HG02623 (cell line): Measurements from ENCODE around the gene IRF3.

Experiments used
- ATAC-seq: cut with Tn5 transposase; IDR thresholded peaks from one replicate; pipeline ENCODE4 v1.9.1; 2021; ENCODE audit warnings: moderate library complexity; ENCODE audit not compliant: unreplicated experiment

IRF3 gene

GRCh38 chr19:49687566-49688316 lies 22.1 kb upstream of the IRF3 start:
- ATAC-seq, result no peak

DNA sequence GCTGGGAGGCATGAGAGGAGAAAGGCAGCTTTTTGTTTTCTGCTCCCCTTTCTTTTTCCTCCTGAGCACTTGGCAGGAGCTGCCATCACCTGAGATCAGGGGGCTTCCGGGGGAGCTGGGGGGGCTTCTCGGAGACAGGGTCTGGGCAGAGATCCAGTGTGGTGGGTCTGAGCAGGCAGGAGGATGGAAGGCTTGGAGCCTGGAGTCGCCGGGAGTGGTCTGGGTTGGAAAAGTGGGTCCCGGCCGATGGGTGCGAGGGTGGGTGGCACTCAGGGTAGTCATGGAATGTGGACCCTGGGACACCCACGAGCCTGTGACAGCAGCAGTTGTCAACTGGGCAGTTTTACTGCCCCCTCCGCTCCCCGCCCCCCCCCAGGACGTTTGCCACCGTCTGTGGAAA lies 21.5 kb upstream of the IRF3 start:
- no peak for ATAC-seq

DNA sequence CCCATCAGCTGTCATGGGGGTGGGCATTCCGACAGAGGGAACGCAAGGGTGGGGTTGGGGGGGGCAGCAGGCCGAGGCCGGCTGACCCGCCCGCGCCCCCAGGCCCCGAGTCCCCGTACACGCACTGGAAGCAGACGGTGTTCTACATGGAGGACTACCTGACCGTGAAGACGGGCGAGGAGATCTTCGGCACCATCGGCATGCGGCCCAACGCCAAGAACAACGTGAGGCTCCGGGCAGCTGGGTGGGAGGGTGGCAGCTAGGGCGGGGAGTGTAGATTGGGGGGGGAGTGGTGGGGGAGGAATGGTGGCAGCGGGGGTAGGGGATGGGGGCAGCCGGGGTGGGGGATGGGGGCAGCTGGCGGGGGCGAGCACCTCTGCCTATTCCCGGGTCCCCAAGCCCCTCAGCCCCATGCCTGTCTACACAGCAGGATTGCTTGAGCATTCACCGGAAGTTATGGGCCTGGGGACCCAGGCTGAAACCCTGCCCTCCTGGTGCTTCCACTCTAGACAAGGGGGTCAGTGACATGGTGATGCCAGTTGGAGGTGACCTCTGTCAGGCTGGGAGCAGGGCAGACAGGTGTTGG lies 20.9 kb upstream of the IRF3 start:
- ATAC-seq, result no peak

DNA sequence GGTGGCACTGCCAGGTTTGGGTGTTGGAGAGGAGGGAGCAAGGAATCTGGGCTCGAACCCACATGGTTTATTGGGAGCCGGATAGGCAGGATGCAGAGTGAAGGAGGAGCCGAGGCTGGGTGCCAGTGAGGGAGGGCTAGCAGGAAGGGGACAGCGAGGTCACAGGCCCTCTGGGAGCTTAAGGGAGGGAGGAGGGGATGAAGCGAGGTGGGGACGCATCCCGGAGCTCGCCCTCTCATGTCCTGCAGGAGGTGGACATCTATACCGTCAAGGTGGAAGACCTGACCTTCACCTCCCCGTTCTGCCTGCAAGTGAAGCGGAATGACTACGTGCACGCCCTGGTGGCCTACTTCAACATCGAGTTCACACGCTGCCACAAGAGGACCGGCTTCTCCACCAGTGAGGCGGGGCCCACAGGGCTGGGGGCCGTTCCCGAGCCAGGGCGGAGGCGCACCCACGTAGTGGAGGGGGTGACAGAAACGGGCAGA lies 20.2 kb upstream of the IRF3 start:
- no peak for ATAC-seq

DNA sequence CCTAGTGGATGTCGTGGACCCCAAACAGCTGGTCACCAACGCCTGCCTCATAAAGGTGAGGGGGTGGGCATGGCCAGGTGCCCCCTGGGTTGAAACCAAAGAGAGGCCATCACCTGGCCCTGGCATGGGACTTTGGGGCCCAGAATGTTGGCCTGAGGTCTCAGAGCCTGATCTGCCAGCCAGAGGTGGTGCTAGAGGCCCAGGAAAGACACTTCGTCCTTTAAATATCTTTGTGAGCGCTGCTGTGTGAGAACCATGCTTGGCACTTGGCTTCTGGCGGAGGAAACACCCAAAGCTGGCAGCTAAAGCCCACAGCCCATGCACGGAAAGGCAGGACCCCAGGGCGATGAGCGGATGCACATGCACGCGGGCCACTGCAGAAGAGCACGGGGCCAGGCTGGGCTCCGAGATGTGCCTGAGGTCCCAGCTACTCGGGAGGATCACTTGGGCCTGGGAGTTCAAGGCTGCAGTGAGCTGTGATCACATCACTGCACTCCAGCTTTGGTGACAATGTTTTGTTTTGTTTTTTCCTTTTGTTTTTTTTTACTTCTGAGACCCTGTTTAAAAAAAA lies 19.4 kb upstream of the IRF3 start:
- ATAC-seq, result no peak

DNA sequence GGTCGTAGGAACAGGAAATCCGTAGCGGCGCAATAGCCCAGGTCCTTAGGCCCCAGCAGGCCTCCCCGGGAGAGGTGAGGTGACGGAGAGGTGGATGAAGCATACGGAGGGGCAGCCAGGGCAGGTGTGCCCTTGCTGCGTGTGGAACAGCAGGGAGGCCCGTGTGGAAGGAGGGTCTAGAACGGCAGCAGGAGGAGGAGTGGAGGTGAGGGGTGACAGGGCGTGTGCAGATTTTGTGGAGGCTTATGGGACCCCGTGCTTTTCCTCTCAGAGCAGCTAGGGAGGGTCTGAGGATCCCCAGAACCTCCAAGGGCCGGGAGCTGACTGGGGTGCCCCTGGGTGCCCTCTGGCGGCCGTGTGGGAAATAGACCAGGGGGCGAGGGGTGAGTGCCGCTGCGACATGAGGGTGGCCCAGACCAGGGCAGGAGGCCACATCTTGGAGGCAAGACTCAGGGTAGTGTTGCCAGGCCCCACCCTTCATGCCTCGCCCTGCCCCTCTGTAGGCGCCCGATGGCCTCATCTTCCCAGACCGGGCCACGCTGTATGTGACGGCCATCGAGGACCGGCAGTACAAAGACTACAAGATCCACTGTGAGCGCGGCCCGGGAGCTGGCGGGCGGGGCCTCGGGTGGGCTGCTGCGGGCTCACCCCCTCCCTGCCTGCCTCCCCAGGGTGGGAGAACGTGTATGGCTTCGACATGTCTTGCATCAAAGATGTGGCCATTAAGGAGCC lies 18.8 kb upstream of the IRF3 start:
- ATAC-seq, result no peak

DNA sequence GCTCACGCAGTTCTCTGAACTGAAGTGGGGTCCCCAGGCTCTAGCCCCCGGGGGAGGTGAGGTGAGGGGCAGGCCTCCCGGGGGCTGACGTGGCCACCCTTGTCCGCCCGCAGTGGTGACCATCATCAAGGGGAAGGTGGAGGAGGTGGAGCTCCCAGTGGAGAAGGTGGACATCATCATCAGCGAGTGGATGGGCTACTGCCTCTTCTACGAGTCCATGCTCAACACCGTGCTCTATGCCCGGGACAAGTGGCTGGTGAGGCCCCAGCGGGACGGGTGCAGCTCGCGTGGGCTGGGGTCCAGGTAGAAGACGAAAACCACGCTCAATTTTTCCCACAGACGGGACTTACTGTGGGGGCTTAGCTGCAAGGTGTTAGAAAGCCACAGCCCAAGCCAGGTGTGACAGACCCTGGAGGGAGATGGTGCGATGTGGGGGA lies 18.2 kb upstream of the IRF3 start:
- no peak for ATAC-seq

- ATAC-seq, result no peak
These were observed 16.6 kb upstream of the IRF3 start for GRCh38 chr19:49682274-49682673.

DNA sequence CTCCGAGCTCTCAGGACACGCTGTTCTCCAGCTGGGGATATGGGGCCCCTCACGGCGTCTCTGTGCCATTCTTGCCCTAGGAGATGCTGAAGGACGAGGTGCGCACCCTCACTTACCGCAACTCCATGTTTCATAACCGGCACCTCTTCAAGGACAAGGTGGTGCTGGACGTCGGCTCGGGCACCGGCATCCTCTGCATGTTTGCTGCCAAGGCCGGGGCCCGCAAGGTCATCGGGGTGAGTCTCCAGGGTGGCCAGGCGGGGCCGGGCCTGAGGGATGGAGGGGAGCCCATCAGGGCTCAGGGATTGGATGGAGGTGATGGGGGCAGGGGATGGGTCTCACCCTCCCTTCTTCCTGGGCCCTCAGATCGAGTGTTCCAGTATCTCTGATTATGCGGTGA lies 16.2 kb upstream of the IRF3 start:
- no peak for ATAC-seq

GRCh38 chr19:49680421-49681351 lies 15.0 kb upstream of the IRF3 start:
- no peak for ATAC-seq

GRCh38 chr19:49679771-49680413 lies 14.2 kb upstream of the IRF3 start:
- ATAC-seq, result no peak

DNA sequence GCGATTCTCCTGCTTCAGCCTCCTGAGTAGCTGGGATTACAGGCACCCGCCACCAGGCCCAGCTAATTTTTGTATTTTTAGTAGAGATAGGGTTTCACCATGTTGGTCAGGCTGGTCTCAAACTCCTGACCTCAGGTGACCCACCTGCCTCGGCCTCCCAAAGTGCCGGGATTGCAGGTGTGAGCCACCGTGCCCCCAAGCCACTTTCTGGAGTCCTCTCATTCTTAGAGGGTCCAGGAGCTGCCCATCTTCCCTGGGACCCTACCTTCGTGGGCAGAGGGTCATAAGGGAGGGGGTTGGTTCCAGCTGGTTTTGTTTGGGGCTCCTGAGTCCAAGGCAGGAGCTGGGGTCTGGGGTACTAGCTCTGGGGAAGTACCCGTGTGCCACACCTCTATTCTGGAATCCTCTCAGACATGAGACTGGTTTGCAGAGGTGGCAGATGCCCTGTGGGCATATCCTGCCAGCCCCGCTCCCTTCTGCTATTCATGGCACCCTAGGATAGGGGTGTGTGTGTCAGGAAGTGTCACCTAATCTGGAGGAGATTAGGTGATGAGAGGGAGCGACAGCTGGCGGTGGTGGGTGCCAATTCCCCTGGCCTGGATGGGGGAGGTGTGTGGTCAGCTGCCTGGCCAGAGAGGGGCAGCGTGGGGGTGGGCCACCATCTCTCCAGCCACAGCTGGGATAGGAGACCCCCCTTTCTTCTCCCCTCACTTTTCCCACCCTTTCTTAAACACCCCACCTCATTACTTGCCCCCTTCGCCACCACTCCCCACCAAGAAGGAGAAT lies 13.5 kb upstream of the IRF3 start:
- ATAC-seq, result no peak

GRCh38 chr19:49677901-49678674 lies 12.4 kb upstream of the IRF3 start:
- ATAC-seq, result no peak

- no peak for ATAC-seq
These were observed 11.7 kb upstream of the IRF3 start, which contains the start of gene PRMT1 for GRCh38 chr19:49677231-49677900. Gene PRMT1 (plus strand): TSS chr19:49677271. CDS start chr19:49677281, 10 bp downstream.

DNA sequence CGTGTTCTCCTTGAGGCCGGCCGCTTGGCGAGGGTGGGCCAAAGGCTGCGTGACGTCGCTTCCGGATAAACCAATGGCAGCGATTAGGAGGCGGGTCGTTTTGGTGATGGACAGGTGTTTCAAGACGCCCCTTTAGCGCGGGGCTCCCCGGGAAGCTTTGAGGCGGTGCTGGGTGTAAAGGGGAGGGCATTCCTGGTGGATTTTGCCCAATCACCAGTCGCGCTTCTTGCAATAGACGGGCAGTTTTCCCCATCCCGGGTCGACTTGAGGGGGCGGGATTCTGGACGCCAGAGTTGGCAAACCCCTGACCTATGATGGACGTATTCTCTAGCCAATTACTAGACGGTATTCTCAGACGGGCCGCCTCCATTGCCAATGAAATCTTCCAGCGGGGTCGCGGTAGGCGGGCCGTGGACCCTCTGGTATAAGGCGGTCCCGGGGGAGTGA lies 11.2 kb upstream of the IRF3 start:
- ATAC-seq, result peak; percentile 59

DNA sequence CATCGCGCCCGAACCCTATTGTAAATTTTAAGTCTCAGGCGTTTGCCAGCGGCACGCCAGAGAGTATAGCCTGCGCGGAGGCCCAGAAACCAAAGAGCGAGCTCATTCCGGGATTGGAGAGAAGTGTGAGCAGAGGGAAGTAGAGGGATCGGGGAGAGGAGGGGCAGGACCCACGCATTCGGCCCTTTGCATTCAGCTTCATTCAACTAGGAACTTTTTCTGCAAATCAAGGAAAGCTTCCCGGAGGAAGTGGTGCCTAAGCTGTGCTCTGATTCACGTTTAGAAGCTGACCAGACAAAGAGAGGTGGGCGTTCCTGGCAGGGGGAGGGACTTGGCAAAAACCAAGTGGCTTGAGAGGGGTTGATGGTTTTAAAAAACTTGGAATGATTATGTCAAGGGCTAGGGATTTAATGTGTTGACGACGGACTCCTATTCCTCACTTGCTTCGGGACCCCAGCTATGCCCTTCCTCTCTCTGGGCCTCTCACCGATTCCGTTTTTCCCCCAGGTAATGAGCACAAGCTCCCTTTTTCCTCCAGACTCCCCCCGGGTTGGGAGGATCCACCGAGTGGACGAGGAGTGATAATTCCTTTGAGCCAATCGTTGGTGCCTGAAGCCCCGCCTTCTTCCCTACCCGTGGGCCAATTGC lies 10.6 kb upstream of the IRF3 start:
- ATAC-seq, result peak; percentile 20
